H1 (cell line): ENCODE data around the gene TMPRSS9. TPM values are rescaled to one million over a fixed set of nuclear protein-coding genes. Genes with fewer than 3 reads are reported as not detected.
A peak's percentile ranks its signal among the peaks of the same experiment; 100 is the strongest.

Source experiments
- CTCF ChIA-PET: fragments of 300-600 bp; sonication (Branson Sonifier 250); formaldehyde crosslinking; loops from one replicate; lab custom pipeline; 2021; ENCODE audit not compliant: partially characterized antibody; lab: Charles Lee
- POLR2A ChIA-PET: fragments of 300-600 bp; sonication (Branson Sonifier 250); formaldehyde crosslinking; loops from one replicate; lab custom pipeline; 2021; ENCODE audit warnings: inconsistent platforms; ENCODE audit not compliant: partially characterized antibody; lab: Charles Lee
- DNase-seq, 2 experiments: peaks; one replicate each; pipeline versions ENCODE4 v3.0.0 to v3.0.0-alpha.2; 2010 to 2022; ENCODE audit warnings: low spot score in 2 of 2, low read depth in 1 of 2, mixed read lengths in 1 of 2
- FAIRE-seq: peaks from 2 replicates; lab custom pipeline; 2011; peaks lifted over from hg19 to GRCh38; lab: Jason Lieb, UNC
- H2AFZ ChIP-seq: 2 replicates; pipeline ENCODE4 v1.8.1; 2012; ENCODE audit warnings: low read length, inconsistent platforms
- H2AK5ac ChIP-seq: 2 replicates; pipeline ENCODE4 v1.6.1; 2013; ENCODE audit warnings: low read depth, low read length
- H2BK120ac ChIP-seq: replicated peaks from 2 replicates; pipeline ENCODE3; 2013; ENCODE audit warnings: low read depth, low read length, inconsistent platforms
- H2BK12ac ChIP-seq: 2 replicates; pipeline ENCODE4 v1.6.1; 2013; ENCODE audit warnings: low read depth, low read length
- H2BK15ac ChIP-seq: 2 replicates; pipeline ENCODE4 v1.6.1; 2013; ENCODE audit warnings: low read length
- H2BK20ac ChIP-seq: 2 replicates; pipeline ENCODE4 v1.6.1; 2013; ENCODE audit warnings: low read length
- H2BK5ac ChIP-seq: 2 replicates; pipeline ENCODE4 v1.6.1; 2013; ENCODE audit warnings: low read depth, low read length
- H3K14ac ChIP-seq: 2 replicates; pipeline ENCODE4 v1.6.1; 2013; ENCODE audit warnings: inconsistent platforms; ENCODE audit not compliant: insufficient read length
- H3K18ac ChIP-seq: 2 replicates; pipeline ENCODE4 v1.6.1; 2013; ENCODE audit warnings: low read length; ENCODE audit errors: extremely low read depth
- H3K23ac ChIP-seq: 2 replicates; pipeline ENCODE4 v1.6.1; 2013; ENCODE audit warnings: inconsistent platforms; ENCODE audit not compliant: insufficient read length
- H3K23me2 ChIP-seq: 2 replicates; pipeline ENCODE4 v1.6.1; 2013; ENCODE audit warnings: low read depth, low read length
- H3K27ac ChIP-seq: 2 replicates; pipeline ENCODE4 v1.6.1; 2011; ENCODE audit warnings: low read depth, low read length, inconsistent platforms
- H3K27me3 ChIP-seq, 4 experiments: replicated peaks in 1 of 4; 1 replicate in 1 of 4; 2 replicates in 3 of 4; pipeline versions ENCODE4 v1.6.1 to v1.8.1; 2011 to 2013; ENCODE audit warnings: low read length in 3 of 4, mild to moderate bottlenecking in 3 of 4, inconsistent platforms in 2 of 4, mixed read lengths in 2 of 4, moderate library complexity in 1 of 4; ENCODE audit not compliant: control insufficient read depth in 3 of 4, insufficient read depth in 3 of 4; ENCODE audit errors: extremely low read depth in 1 of 4
- H3K36me3 ChIP-seq, 4 experiments: 2 replicates each; pipeline versions ENCODE4 v1.6.1 to v1.8.1; 2011 to 2013; ENCODE audit warnings: mild to moderate bottlenecking in 4 of 4, low read length in 3 of 4, moderate library complexity in 2 of 4, control low read depth in 1 of 4, inconsistent platforms in 1 of 4; ENCODE audit not compliant: insufficient read depth in 4 of 4, control insufficient read depth in 2 of 4
- H3K4ac ChIP-seq: replicated peaks from 2 replicates; pipeline ENCODE3; 2013; ENCODE audit warnings: low read length, low read depth, mixed read lengths, inconsistent platforms; ENCODE audit not compliant: insufficient read length
- H3K4me1 ChIP-seq, 4 experiments: replicated peaks in 1 of 4; 1 replicate in 1 of 4; 2 replicates in 3 of 4; pipeline versions ENCODE4 v1.6.1 to v1.8.1; 2011 to 2013; ENCODE audit warnings: low read length in 3 of 4, inconsistent platforms in 2 of 4, mixed read lengths in 1 of 4; ENCODE audit not compliant: insufficient read depth in 4 of 4, control insufficient read depth in 3 of 4
- H3K4me2 ChIP-seq, 2 experiments: 2 replicates each; pipeline versions ENCODE4 v1.6.1 to v1.8.1; 2011 to 2013; ENCODE audit warnings: low read depth in 2 of 2, low read length in 2 of 2, control low read depth in 1 of 2, inconsistent platforms in 1 of 2, mild to moderate bottlenecking in 1 of 2; ENCODE audit not compliant: insufficient read depth in 1 of 2
- H3K4me3 ChIP-seq, 4 experiments: fragments of 200-600, 300-600 bp in 1 of 4; sonication (generic), shearing (Covaris generic), sonication (Bioruptor Twin) in 1 of 4; 2 replicates each; pipeline versions ENCODE4 v1.5.1 to v1.8.1; 2011 to 2016; ENCODE audit warnings: low read length in 4 of 4, low read depth in 3 of 4, control low read depth in 2 of 4, inconsistent platforms in 2 of 4, mild to moderate bottlenecking in 2 of 4, mixed read lengths in 1 of 4, moderate library complexity in 1 of 4; ENCODE audit not compliant: insufficient read depth in 2 of 4; ENCODE audit errors: extremely low read depth in 1 of 4
- H3K56ac ChIP-seq: replicated peaks from 2 replicates; pipeline ENCODE3; 2013; ENCODE audit warnings: low read depth, mild to moderate bottlenecking, mixed read lengths, low read length, inconsistent platforms; ENCODE audit not compliant: insufficient read length
- H3K79me1 ChIP-seq: 2 replicates; pipeline ENCODE4 v1.6.1; 2013; ENCODE audit warnings: low read depth, low read length, control low read depth
- H3K79me2 ChIP-seq, 2 experiments: 2 replicates each; pipeline versions ENCODE4 v1.6.1 to v1.8.1; 2012 to 2013; ENCODE audit warnings: low read length in 2 of 2, mild to moderate bottlenecking in 2 of 2, inconsistent platforms in 1 of 2; ENCODE audit not compliant: insufficient read depth in 2 of 2, control insufficient read depth in 1 of 2
- H3K9ac ChIP-seq, 4 experiments: replicated peaks in 1 of 4; 1 replicate in 1 of 4; 2 replicates in 3 of 4; pipeline versions ENCODE4 v1.6.1 to v1.8.1; 2011 to 2013; ENCODE audit warnings: low read depth in 3 of 4, low read length in 3 of 4, control low read depth in 2 of 4, mild to moderate bottlenecking in 2 of 4, moderate library complexity in 2 of 4, inconsistent platforms in 1 of 4; ENCODE audit errors: extremely low read depth in 1 of 4
- H3K9me3 ChIP-seq, 2 experiments: 2 replicates each; pipeline versions ENCODE4 v1.6.1 to v1.8.1; 2012 to 2013; ENCODE audit warnings: mild to moderate bottlenecking in 2 of 2, moderate library complexity in 2 of 2, control low read depth in 1 of 2, inconsistent platforms in 1 of 2, low read depth in 1 of 2, low read length in 1 of 2, mixed read lengths in 1 of 2; ENCODE audit not compliant: insufficient read depth in 2 of 2
- H4K20me1 ChIP-seq, 2 experiments: replicated peaks in 1 of 2; 2 replicates each; pipeline versions ENCODE3 to v1.8.1; 2011 to 2013; ENCODE audit warnings: inconsistent platforms in 2 of 2, low read length in 2 of 2, mild to moderate bottlenecking in 1 of 2; ENCODE audit not compliant: insufficient read depth in 2 of 2, control insufficient read depth in 1 of 2
- H4K5ac ChIP-seq: 2 replicates; pipeline ENCODE4 v1.6.1; 2013; ENCODE audit warnings: low read length, low read depth, mixed read lengths, inconsistent platforms; ENCODE audit not compliant: insufficient read length
- H4K8ac ChIP-seq: 2 replicates; pipeline ENCODE4 v1.8.0; 2013; ENCODE audit warnings: mild to moderate bottlenecking, moderate library complexity, low read length, inconsistent platforms; ENCODE audit not compliant: insufficient read depth; ENCODE audit errors: extremely low read depth
- H4K91ac ChIP-seq: replicated peaks from 2 replicates; pipeline ENCODE3; 2013; ENCODE audit warnings: low read length, mixed read lengths, inconsistent platforms; ENCODE audit not compliant: insufficient read length
- TBP ChIP-seq: IDR thresholded peaks from 2 replicates; pipeline ENCODE4 v1.6.1; 2011; ENCODE audit warnings: low read depth, low read length, improper control_type of control experiment
- TCF12 ChIP-seq: IDR thresholded peaks from 2 replicates; pipeline ENCODE4 v1.6.1; 2011; ENCODE audit warnings: low read depth, mild to moderate bottlenecking, low read length
- WGBS, 2 experiments: shearing (Covaris generic) in 1 of 2; methylation state at CpG; one replicate each; pipeline versions ENCODE4 v1.1.6 to v1.1.7; 2013 to 2015; ENCODE audit warnings: low lambda C conversion rate in 2 of 2, mixed read lengths in 2 of 2, inconsistent platforms in 1 of 2, low coverage in 1 of 2, missing lambda C conversion rate in 1 of 2; ENCODE audit not compliant: insufficient replicate concordance in 2 of 2, insufficient coverage in 1 of 2, insufficient read length in 1 of 2; ENCODE audit errors: extremely low coverage in 1 of 2, missing lambda C conversion rate in 1 of 2; 5-methylcytosine and 5-hydroxymethylcytosine counted together
- polyA plus RNA-seq, 7 experiments: library from polyadenylated mRNA; depleted of rRNA in 3 of 7; stranded (reverse) in 5 of 7; unstranded in 2 of 7; fragments of >200 nt in 5 of 7; fragments of 200-250 nt in 2 of 7; gene quantifications; 1 replicate in 5 of 7; 2 replicates in 1 of 7; 4 replicates in 1 of 7; pipeline versions ENCODE4 v1.2.1 to v1.2.3, GENCODE V29; 2011 to 2013; ENCODE audit warnings: missing spikeins in 2 of 7, mixed read lengths in 2 of 7
- total RNA-seq: library from RNA; stranded (reverse); fragmentation: NEBNext Ultra II Directional; extraction: Animal tissue kit (Norgen Biotek cat#: 25700); gene quantifications from 2 replicates; pipeline ENCODE4 v1.2.1, GENCODE V29; 2021
- TF ChIP-seq, protein P1 (sequence below): IDR thresholded peaks from 2 replicates; pipeline ENCODE4 v1.6.1; 2012; ENCODE audit warnings: low read length, inconsistent platforms

The TMPRSS9 gene
- total and polyA plus RNA-seq, 2 of the 8 experiments (the other 6 are each of a cell fraction or from before 2014, with no cell fraction given), result 0.15 to 0.19 TPM

DNA sequence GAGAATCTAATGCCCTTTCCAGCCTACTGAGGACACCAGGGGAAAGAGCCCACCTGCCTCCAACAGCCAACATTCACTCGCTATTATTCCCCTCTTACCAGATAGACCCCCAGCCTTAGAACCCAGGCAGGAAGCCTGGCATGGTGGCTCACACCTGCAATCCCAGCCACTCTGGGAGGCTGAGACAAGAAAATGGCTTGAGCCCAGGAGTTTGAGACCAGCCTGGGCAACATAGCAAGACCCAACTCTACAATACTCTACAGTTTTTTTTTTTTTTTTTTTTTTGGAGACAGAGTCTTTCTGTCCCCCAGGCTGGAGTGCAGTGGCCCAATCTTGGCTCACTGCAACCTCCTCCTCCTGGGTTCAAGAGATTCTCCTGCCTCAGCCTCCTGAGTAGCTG, 100.2 kb downstream of the TMPRSS9 start:
- CTCF ChIA-PET, result interaction anchor here (0.6 kb wide), 1 partner anchor 1151 kb away, joined by 3 read pairs; no protein-coding TSS in a partner anchor
- no peak for TF ChIP-seq TCF12
- TF ChIP-seq, protein P1, sequence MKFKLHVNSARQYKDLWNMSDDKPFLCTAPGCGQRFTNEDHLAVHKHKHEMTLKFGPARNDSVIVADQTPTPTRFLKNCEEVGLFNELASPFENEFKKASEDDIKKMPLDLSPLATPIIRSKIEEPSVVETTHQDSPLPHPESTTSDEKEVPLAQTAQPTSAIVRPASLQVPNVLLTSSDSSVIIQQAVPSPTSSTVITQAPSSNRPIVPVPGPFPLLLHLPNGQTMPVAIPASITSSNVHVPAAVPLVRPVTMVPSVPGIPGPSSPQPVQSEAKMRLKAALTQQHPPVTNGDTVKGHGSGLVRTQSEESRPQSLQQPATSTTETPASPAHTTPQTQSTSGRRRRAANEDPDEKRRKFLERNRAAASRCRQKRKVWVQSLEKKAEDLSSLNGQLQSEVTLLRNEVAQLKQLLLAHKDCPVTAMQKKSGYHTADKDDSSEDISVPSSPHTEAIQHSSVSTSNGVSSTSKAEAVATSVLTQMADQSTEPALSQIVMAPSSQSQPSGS, result no peak
- TF ChIP-seq TBP, result no peak

More for the DNA sequence above, 100.2 kb downstream of the TMPRSS9 start:
- H3K79me2 ChIP-seq, result peaks cover 4 to 14% of the 10 kb centered on the region in 2 experiments; a peak in 3 of 4 replicates
- no peak overlapping the region for H2BK12ac ChIP-seq
- no peak overlapping the region for H4K91ac ChIP-seq
- DNase-seq (no peak), FAIRE-seq (no peak)
- H2AK5ac ChIP-seq, result no peak overlapping the region
- no peak overlapping the region for H3K18ac ChIP-seq
- no peak overlapping the region for H2BK20ac ChIP-seq
- no peak overlapping the region for H3K56ac ChIP-seq
- H3K4me3 ChIP-seq, result no peak overlapping the region
- H3K4me2 ChIP-seq, result no peak overlapping the region
- H3K23me2 ChIP-seq, result peaks cover 2% of the 10 kb centered on the region; the same call in 1 of the 2 replicates
- H3K9ac ChIP-seq, result no peak overlapping the region
- no peak overlapping the region for H2BK5ac ChIP-seq
- H3K23ac ChIP-seq, result no peak overlapping the region
- H3K14ac ChIP-seq, result no peak overlapping the region
- H3K36me3 ChIP-seq, result no peaks in the 10 kb centered on the region
- no peak overlapping the region for H2BK120ac ChIP-seq
- H2BK15ac ChIP-seq, result no peak overlapping the region
- H3K79me1 ChIP-seq, result peaks cover 4% of the 10 kb centered on the region; the same call in 1 of the 2 replicates
- no peak overlapping the region for H4K5ac ChIP-seq
- H3K27me3 ChIP-seq, result no peaks in the 10 kb centered on the region
- no peak overlapping the region for H3K4ac ChIP-seq
- 0 out of 2 replicates have a peak overlapping the region, but pooled peaks have one; percentile 51 for H4K8ac ChIP-seq
- H2AFZ ChIP-seq, result no peak overlapping the region
- H4K20me1 ChIP-seq, result peaks cover 3 to 4% of the 10 kb centered on the region in 2 experiments
- no peaks in the 10 kb centered on the region for H3K9me3 ChIP-seq
- POLR2A ChIA-PET, result interaction anchor here (3.6 to 6.7 kb wide), 2 partner anchors 18 to 33 kb away, joined by 19 to 98 read pairs; partner anchors contain the start of genes GADD45B and TIMM13
- no peak overlapping the region for H3K27ac ChIP-seq
- H3K4me1 ChIP-seq, result peaks cover 0 to 8% (median 2%) of the 10 kb centered on the region in 4 experiments; a peak in 4 of 7 replicates
- 82% methylated on average over 1 of the region's 1 CpG; no CpG with 5 or more reads in 1 of the 2 experiments for WGBS, 2 experiments
